K562 (cell line): ENCODE results near the gene ADCY9. TPM values are rescaled to one million over a fixed set of nuclear protein-coding genes. Genes with fewer than 3 reads are reported as not detected.

Source experiments
- ATAC-seq: fragments of 200-7000 bp; cut with Tn5 transposase; 3 replicates; pipeline ENCODE4 v1.9.1; 2020; ENCODE audit warnings: moderate library complexity
- BruUV-seq: library from RNA; stranded (reverse); fragments of 400-500 nt; replicated peaks from 2 replicates; lab custom pipeline; 2021; lab: Mats Ljungman, UMichigan
- CTCF ChIA-PET: fragments of 300-600 bp; formaldehyde crosslinking; extraction: SDS; loops from one replicate; lab custom pipeline; 2021; ENCODE audit warnings: low intra/inter-chr PET ratio; lab: Yijun Ruan, JAX
- POLR2A ChIA-PET: fragments of 300-600, 350-650 bp; sonication (Branson Sonifier 250); formaldehyde crosslinking; extraction: SDS; loops from one replicate; lab custom pipeline; 2021; ENCODE audit warnings: antibody characterized with exemption, inconsistent platforms; lab: Yijun Ruan, JAX
- DNase-seq, 4 experiments: peaks; one replicate each; pipeline versions ENCODE4 v3.0.0 to v3.0.0-alpha.2; 2011 to 2018; ENCODE audit warnings: low spot score in 3 of 4, mixed read lengths in 3 of 4; ENCODE audit errors: extremely low read depth in 1 of 4
- FAIRE-seq: peaks from 2 replicates; lab custom pipeline; 2011; peaks lifted over from hg19 to GRCh38; lab: Jason Lieb, UNC
- H2AFZ ChIP-seq: 2 replicates; pipeline ENCODE4 v1.6.0; 2011; ENCODE audit warnings: low read depth, low read length, control low read depth, inconsistent platforms
- H3K27ac ChIP-seq: fragments of 200-600 bp; 3 replicates; pipeline ENCODE4 v1.8.0; 2011; ENCODE audit warnings: low read depth, mild to moderate bottlenecking, control low read depth, inconsistent platforms, low read length, moderate library complexity, mixed read lengths; ENCODE audit errors: extremely low read depth
- H3K27me3 ChIP-seq, 2 experiments: fragments of 300-600 bp in 1 of 2; 2 replicates in 1 of 2; 3 replicates in 1 of 2; pipeline versions ENCODE4 v1.6.0 to v1.8.0; 2011; ENCODE audit warnings: inconsistent platforms in 2 of 2, low read length in 2 of 2, mild to moderate bottlenecking in 1 of 2, mixed read lengths in 1 of 2, moderate library complexity in 1 of 2; ENCODE audit not compliant: control insufficient read depth in 2 of 2, insufficient read depth in 2 of 2
- H3K36me3 ChIP-seq: fragments of 300-600 bp; 3 replicates; pipeline ENCODE4 v1.8.0; 2011; ENCODE audit warnings: mild to moderate bottlenecking, low read length, inconsistent platforms; ENCODE audit not compliant: control insufficient read depth, insufficient read depth
- H3K4me1 ChIP-seq, 2 experiments: fragments of 200-600 bp in 1 of 2; replicated peaks in 1 of 2; 2 replicates in 1 of 2; 3 replicates in 1 of 2; pipeline versions ENCODE4 v1.5.1 to v1.8.0; 2011; ENCODE audit warnings: inconsistent platforms in 2 of 2, low read length in 2 of 2, mild to moderate bottlenecking in 1 of 2, mixed read lengths in 1 of 2, moderate library complexity in 1 of 2; ENCODE audit not compliant: control insufficient read depth in 2 of 2, insufficient read depth in 2 of 2
- H3K4me2 ChIP-seq: 2 replicates; pipeline ENCODE4 v1.6.1; 2011; ENCODE audit warnings: low read length, control low read depth, inconsistent platforms, mixed read lengths; ENCODE audit not compliant: insufficient read depth
- H3K4me3 ChIP-seq: fragments of 200-600 bp; sonication (generic), shearing (Covaris generic); 2 replicates; pipeline ENCODE4 v1.5.1; 2016; ENCODE audit warnings: control low read depth, inconsistent platforms
- H3K79me2 ChIP-seq: fragments of 200-600 bp; 3 replicates; pipeline ENCODE4 v1.8.0; 2011; ENCODE audit warnings: low read length, inconsistent platforms; ENCODE audit not compliant: control insufficient read depth, insufficient read depth
- H3K9ac ChIP-seq, 2 experiments: 2 replicates each; pipeline versions ENCODE4 v1.6.0 to v1.6.1; 2011; ENCODE audit warnings: low read depth in 2 of 2, low read length in 2 of 2, control low read depth in 1 of 2, inconsistent platforms in 1 of 2, mild to moderate bottlenecking in 1 of 2, mixed read lengths in 1 of 2; ENCODE audit not compliant: insufficient read depth in 1 of 2
- H3K9me1 ChIP-seq: one replicate; pipeline ENCODE4 v1.6.0; 2011; ENCODE audit warnings: inconsistent platforms, mild to moderate bottlenecking, low read length, moderate library complexity; ENCODE audit not compliant: control insufficient read depth, insufficient read depth
- H3K9me3 ChIP-seq: replicated peaks from 2 replicates; pipeline ENCODE4 v1.5.1; 2011; ENCODE audit warnings: low read depth, low read length, inconsistent platforms; ENCODE audit not compliant: control insufficient read depth, insufficient read depth
- H4K20me1 ChIP-seq: replicated peaks from 2 replicates; pipeline ENCODE4 v1.6.1; 2011; ENCODE audit warnings: low read length, inconsistent platforms, mixed read lengths; ENCODE audit not compliant: control insufficient read depth, insufficient read depth
- HINFP ChIP-seq: fragments of 450-650 bp; conservative IDR thresholded peaks from 2 replicates; pipeline ENCODE4 v1.6.1; 2016; ENCODE audit warnings: missing genetic modification characterization, low read depth, mild to moderate bottlenecking, control low read depth, missing compliant biosample characterization
- KDM4B ChIP-seq, 2 experiments: fragments of 450-650 bp in 1 of 2; sonication (generic) in 1 of 2; IDR thresholded peaks; 2 replicates each; pipeline ENCODE4 v1.6.1; 2016 to 2017; ENCODE audit warnings: borderline replicate concordance in 2 of 2, antibody characterized with exemption in 1 of 2, low read depth in 1 of 2, mild to moderate bottlenecking in 1 of 2
- WGBS: fragments of 100-300 bp; shearing (Covaris generic); methylation state at CpG from one replicate; pipeline ENCODE4 v1.1.6; 2016; ENCODE audit warnings: low coverage, mixed read lengths; ENCODE audit not compliant: insufficient coverage; ENCODE audit errors: missing lambda C conversion rate; 5-methylcytosine and 5-hydroxymethylcytosine counted together
- in situ Hi-C: fragments of 300-500 bp; cut with MboI; formaldehyde crosslinking; loops from 4 replicates; pipeline ENCODE4 v1.15.0; 2018; ENCODE audit warnings: inconsistent platforms, mixed read lengths
- intact Hi-C: fragments of 100-400 bp; cut with micrococcal nuclease; formaldehyde crosslinking; loops from 2 replicates; pipeline ENCODE4 v1.14.2; 2022
- polyA plus RNA-seq, 8 experiments: library from polyadenylated mRNA; depleted of rRNA in 4 of 8; stranded (reverse) in 5 of 8; unstranded in 3 of 8; fragments of >200 nt; fragmentation: Nextera tagmentation in 2 of 8; fragmentation: Illumina TruSeq in 1 of 8; extraction: Ambion mirVana in 2 of 8; extraction: Trizol in 1 of 8; gene quantifications; 2 replicates each; pipeline versions ENCODE4 v1.2.1 to v1.2.3, GENCODE V29; 2011 to 2014; ENCODE audit warnings: inconsistent platforms in 1 of 8, missing spikeins in 1 of 8
- total RNA-seq, 7 experiments: library from RNA; depleted of rRNA in 6 of 7; stranded (reverse); fragments of >200 nt in 6 of 7; fragmentation: Illumina TruSeq in 2 of 7; extraction: Trizol in 2 of 7; gene quantifications; 2 replicates each; pipeline versions ENCODE4 v1.2.1 to v1.2.3, GENCODE V29; 2011 to 2021; ENCODE audit warnings: low replicate concordance in 1 of 7

Gene ADCY9
- total and polyA plus RNA-seq, 9 of the 15 experiments (the other 6 are each of a cell fraction or from before 2014, with no cell fraction given), result 0.03 to 0.29 (median 0.17) TPM

DNA sequence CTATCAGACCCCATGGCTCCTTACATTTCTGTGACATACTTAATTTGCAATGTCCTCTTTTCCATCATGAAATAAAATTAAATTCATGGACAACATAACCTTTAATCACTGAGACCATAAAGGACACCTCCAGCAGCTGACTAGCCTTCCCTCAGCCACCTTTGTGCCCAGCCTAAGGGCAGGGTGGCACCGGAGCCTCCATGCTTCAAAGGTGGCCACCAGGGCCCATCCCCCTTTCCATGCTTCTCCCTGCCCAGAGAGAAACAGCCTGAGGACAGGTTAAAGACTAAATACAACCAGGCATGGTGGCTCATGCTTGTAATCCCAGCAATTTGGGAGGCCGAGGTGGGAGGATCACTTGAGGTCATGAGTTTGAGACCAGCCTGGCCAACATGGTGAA lies 94.3 kb downstream of the ADCY9 start:
- H4K20me1 ChIP-seq, result no peaks in the 10 kb centered on the region; the same call in 1 of the 2 replicates
- H3K27me3 ChIP-seq, result peaks cover 9 to 69% of the 10 kb centered on the region in 2 experiments
- H3K36me3 ChIP-seq, result no peaks in the 10 kb centered on the region
- FAIRE-seq (no peak), ATAC-seq (no peak), DNase-seq (no peak)
- no peak overlapping the region for H3K27ac ChIP-seq
- no TSS peak for BruUV-seq
- H3K79me2 ChIP-seq, result no peaks in the 10 kb centered on the region
- no peaks in the 10 kb centered on the region for H3K9me3 ChIP-seq
- H3K9ac ChIP-seq, result no peak overlapping the region
- H3K4me3 ChIP-seq, result no peak overlapping the region
- CTCF ChIA-PET, result no interaction called here
- TF ChIP-seq KDM4B (IDR thresholded peaks at IDR 0.05; ENCODE audit: borderline replicate concordance in 2 of 2, low read depth in 1 of 2) (no peak), HINFP (tag) (no peak)
- POLR2A ChIA-PET, result interaction anchor here (1.0 to 1.8 kb wide), 2 partner anchors 10 to 32 kb away, joined by 3 to 5 read pairs; no protein-coding TSS in a partner anchor
- no peak overlapping the region for H2AFZ ChIP-seq
- in situ Hi-C loops, result no loop called here
- H3K4me2 ChIP-seq, result no peak overlapping the region
- intact Hi-C loops, result no loop called here
- peaks cover 0 to 3% of the 10 kb centered on the region in 2 experiments; a peak in 2 of 5 replicates for H3K4me1 ChIP-seq
- no peaks in the 10 kb centered on the region for H3K9me1 ChIP-seq
- 9% methylated on average over 2 of the region's 2 CpGs for WGBS
